GM21786 (cell line): ENCODE results near the gene MYOCOS.
"Not testable (repeated sequence)": the region's sequence is repeated elsewhere in the genome, so short reads cannot be mapped to it uniquely, and the experiment has no call there.

Source experiments
- ATAC-seq: cut with Tn5 transposase; IDR thresholded peaks from one replicate; pipeline ENCODE4 v1.9.1; 2021; ENCODE audit not compliant: unreplicated experiment

MYOCOS gene

GRCh38 chr1:171656206-171656605 lies 34.2 kb downstream of the MYOCOS start:
- not testable (repeated sequence) for ATAC-seq

- ATAC-seq, result no peak
These were observed 39.1 kb downstream of the MYOCOS start for GRCh38 chr1:171661076-171661650.

GRCh38 chr1:171663036-171663853 lies 41.2 kb downstream of the MYOCOS start:
- no peak for ATAC-seq

DNA sequence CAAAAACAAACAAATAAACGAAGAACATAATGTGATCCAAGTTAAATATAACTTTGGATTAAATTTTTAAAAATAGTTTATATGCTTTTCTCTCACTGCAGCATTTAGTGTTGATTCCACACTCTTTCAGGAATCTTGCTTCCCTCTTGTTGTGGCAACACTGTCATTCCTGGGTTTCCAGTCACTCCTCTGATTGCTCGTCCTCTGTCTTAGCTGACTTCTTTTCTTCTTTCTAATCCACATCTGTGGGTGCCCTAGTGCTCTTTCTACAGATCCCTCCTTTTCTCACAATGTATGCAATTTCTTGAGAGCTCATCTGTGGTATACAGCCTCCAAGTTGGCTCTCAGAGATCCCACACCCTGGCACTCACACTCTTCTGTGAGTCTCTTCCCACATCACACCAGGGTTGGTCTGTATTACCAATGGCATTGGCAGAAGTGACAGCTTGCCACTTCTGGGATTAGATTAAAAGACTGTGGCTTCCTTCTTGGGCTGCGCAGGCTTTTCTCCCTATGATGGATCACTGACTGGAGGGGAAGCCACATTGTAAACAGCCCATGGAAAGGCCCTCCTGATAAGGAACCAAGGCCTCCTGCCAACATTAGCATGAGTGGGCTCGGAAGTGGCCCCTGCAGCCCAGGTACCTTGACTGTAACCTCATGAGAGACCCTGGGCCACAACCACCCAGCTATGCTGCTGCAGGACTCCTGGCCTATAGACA lies 42.0 kb downstream of the MYOCOS start:
- ATAC-seq, result no peak

GRCh38 chr1:171664976-171665375 lies 42.9 kb downstream of the MYOCOS start:
- ATAC-seq, result no peak

- no peak for ATAC-seq
These were observed 44.2 kb downstream of the MYOCOS start for GRCh38 chr1:171666114-171666769.

DNA sequence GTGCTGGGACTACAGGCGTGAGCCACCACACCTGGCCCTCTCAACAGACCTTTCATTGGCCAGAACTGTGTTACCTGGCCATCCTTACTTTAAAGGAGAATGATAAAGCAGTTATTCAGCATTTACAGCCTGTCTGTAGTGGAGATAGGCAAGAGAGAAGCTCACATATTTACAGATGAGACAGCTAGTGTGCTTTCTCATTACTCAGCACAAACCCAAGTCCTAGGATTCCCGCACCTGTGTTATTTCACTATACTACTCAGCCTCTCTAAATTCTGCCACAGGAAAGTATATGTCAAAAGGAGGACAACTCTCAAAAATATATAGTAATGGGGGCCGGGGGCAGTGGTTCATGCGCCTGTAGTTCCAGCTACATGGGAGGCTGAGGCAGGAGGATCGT lies 46.3 kb downstream of the MYOCOS start:
- ATAC-seq, result no peak

DNA sequence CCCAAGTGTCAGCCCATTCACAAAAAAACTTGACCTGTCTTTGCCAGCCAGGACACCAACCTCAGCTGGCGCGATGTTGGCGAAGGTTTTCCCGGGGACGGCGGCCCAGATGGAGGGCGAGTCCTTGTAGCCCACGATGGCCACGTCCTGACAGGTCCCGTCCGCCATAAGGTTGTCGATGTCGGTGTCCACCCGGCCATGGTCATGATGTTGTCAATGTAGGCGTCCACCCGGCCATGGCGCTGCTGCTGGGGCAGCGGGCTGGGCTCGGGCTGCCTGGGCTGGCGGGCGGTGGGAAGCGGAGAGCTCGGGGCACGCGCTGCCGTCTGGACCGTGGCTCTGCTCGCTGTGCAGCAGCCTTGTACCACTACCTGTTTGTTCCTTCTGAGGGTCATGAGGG lies 48.7 kb downstream of the MYOCOS start:
- no peak for ATAC-seq

DNA sequence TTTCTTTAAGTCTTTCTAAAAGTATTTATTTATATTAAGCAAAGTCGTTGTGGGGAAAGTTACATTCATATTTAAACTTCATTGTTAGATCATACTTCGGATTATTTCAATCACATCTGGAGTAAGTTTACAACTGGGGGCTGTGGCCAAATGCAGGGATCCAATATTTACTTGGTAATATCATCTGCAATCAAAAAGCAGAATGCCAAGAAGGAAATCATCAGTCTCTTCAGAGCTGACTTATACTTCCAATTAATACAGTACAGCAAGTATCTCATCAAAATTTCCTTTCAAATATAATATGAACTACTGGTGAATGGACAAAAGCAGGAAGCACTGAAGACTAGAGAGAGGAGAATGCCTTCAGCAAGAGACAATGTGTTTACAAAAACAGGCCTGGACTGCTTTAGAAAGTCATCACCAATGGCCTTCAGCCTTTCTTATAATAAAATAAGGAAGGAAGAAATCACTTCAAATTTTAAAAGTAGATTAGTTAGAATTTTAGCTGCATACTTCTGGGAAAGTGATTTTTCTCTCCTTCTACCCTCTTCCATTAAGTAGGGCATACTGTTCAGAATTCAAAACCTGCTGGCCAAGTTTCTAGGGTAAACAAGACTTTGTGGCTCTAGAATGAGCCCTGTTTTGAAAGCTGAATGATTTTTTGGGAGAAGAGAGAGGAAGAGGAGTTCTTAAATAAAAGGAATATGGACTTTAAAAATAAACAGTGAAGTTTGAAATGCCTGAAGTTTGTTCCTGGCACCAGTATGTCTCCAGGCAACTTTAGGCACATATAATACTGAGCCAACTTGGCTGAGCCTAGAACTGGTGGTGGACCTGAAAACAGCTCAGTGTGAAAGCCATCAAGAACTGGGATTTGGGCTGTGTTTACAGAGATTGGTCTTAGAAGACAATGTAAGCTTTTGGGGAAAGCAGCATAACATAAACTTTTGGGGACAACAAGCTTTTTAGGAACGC lies 52.7 kb downstream of the MYOCOS start:
- ATAC-seq, result no peak
